Iris pigment epithelial cell (primary cell): ENCODE measurements around the gene PCDHA7.
"Not testable (repeated sequence)": the region's sequence is repeated elsewhere in the genome, so short reads cannot be mapped to it uniquely, and the experiment has no call there.

Experiments used
- DNase-seq: peaks from one replicate; pipeline ENCODE4 v3.0.0-alpha.2; 2011; ENCODE audit warnings: low read depth

PCDHA7 gene

GRCh38 chr5:140833993-140834392 is at the start of gene PCDHA7:
Gene PCDHA7 (plus strand): TSS chr5:140834269. CDS start chr5:140834384, 115 bp downstream.
- peak; percentile 12 for DNase-seq

GRCh38 chr5:140785905-140786686 is 48.0 kb upstream of the PCDHA7 start, which contains the start of gene PCDHA1:
Gene PCDHA1 (plus strand): TSS chr5:140786140.
- no peak for DNase-seq

- DNase-seq = not testable (repeated sequence)
Observed at GRCh38 chr5:140787422-140787821, 46.6 kb upstream of the PCDHA7 start.

- not testable (repeated sequence) for DNase-seq
Observed at GRCh38 chr5:140787849-140788504, 46.1 kb upstream of the PCDHA7 start.

- no peak for DNase-seq
Observed at GRCh38 chr5:140791089-140791488, 43.0 kb upstream of the PCDHA7 start.

GRCh38 chr5:140794595-140795258 is 39.3 kb upstream of the PCDHA7 start, which contains the start of gene PCDHA2:
Gene PCDHA2 (plus strand): TSS chr5:140794852.
- no peak for DNase-seq

- DNase-seq = peak; percentile 3
Observed at GRCh38 chr5:140795259-140795641, 38.8 kb upstream of the PCDHA7 start.

GRCh38 chr5:140796072-140796717 is 37.9 kb upstream of the PCDHA7 start:
- not testable (repeated sequence) for DNase-seq

GRCh38 chr5:140796718-140797095 is 37.4 kb upstream of the PCDHA7 start:
- DNase-seq = no peak

- DNase-seq = peak; percentile 7
Observed at GRCh38 chr5:140800816-140801493, 33.1 kb upstream of the PCDHA7 start, which contains the start of gene PCDHA3. Gene PCDHA3 (plus strand): TSS chr5:140801057.

- DNase-seq = no peak
Observed at GRCh38 chr5:140801494-140801841, 32.6 kb upstream of the PCDHA7 start.

GRCh38 chr5:140802381-140802780 is 31.7 kb upstream of the PCDHA7 start:
- DNase-seq = not testable (repeated sequence)

GRCh38 chr5:140802781-140803271 is 31.2 kb upstream of the PCDHA7 start:
- DNase-seq = no peak

GRCh38 chr5:140806834-140807775 is 27.0 kb upstream of the PCDHA7 start, which contains the start of gene PCDHA4:
Gene PCDHA4 (plus strand): TSS chr5:140807068.
- DNase-seq = peak; percentile 3

GRCh38 chr5:140808241-140808888 is 25.7 kb upstream of the PCDHA7 start:
- DNase-seq = not testable (repeated sequence)

GRCh38 chr5:140808889-140809291 is 25.2 kb upstream of the PCDHA7 start:
- DNase-seq = no peak

GRCh38 chr5:140821375-140822280 is 12.4 kb upstream of the PCDHA7 start, which contains the start of gene PCDHA5:
Gene PCDHA5 (plus strand): TSS chr5:140821613.
- DNase-seq = peak; percentile 7

- DNase-seq = no peak
Observed at GRCh38 chr5:140822281-140822629, 11.8 kb upstream of the PCDHA7 start.

- DNase-seq = not testable (repeated sequence)
Observed at GRCh38 chr5:140822969-140823368, 11.1 kb upstream of the PCDHA7 start.
